HS-27A (cell line): ENCODE measurements around the gene SEMA3B.
A peak's percentile ranks its signal among the peaks of the same experiment; 100 is the strongest.
"Not testable (repeated sequence)": the region's sequence is repeated elsewhere in the genome, so short reads cannot be mapped to it uniquely, and the experiment has no call there.

Experiments used
- DNase-seq: peaks from one replicate; pipeline ENCODE4 v3.0.0-alpha.2; 2012; ENCODE audit warnings: low read depth, missing footprints

Gene SEMA3B

GRCh38 chr3:50294089-50294488 lies 25.1 kb downstream of the SEMA3B start:
- DNase-seq, result no peak

GRCh38 chr3:50294492-50295403 lies 25.8 kb downstream of the SEMA3B start:
- DNase-seq, result no peak

- DNase-seq, result no peak
Measured at GRCh38 chr3:50295553-50296431, 26.8 kb downstream of the SEMA3B start.

- no peak for DNase-seq
Measured at GRCh38 chr3:50296721-50297383, 27.9 kb downstream of the SEMA3B start.

- DNase-seq, result no peak
Measured at GRCh38 chr3:50297384-50297775, 28.4 kb downstream of the SEMA3B start.

GRCh38 chr3:50297896-50298725 lies 29.2 kb downstream of the SEMA3B start:
- DNase-seq, result no peak

GRCh38 chr3:50298836-50299637 lies 30.1 kb downstream of the SEMA3B start, which contains the start of the genes HYAL3 and NAA80:
Gene HYAL3 (minus strand): TSS chr3:50299405. CDS start chr3:50295602, 3,803 bp downstream.
Gene NAA80 (minus strand): TSS chr3:50299405. CDS start chr3:50297463, 1,942 bp downstream.
- DNase-seq, result peak; percentile 99

- no peak for DNase-seq
Measured at GRCh38 chr3:50299638-50299928, 30.6 kb downstream of the SEMA3B start.

GRCh38 chr3:50299929-50300680 lies 31.2 kb downstream of the SEMA3B start:
- DNase-seq, result no peak

- no peak for DNase-seq
Measured at GRCh38 chr3:50300681-50301254, 31.8 kb downstream of the SEMA3B start.

GRCh38 chr3:50302095-50303012 lies 33.4 kb downstream of the SEMA3B start:
- DNase-seq, result no peak

- no peak for DNase-seq
Measured at GRCh38 chr3:50303013-50303815, 34.3 kb downstream of the SEMA3B start, which contains the start of gene HYAL1. Gene HYAL1 (minus strand): TSS chr3:50303574. CDS start chr3:50302956, 618 bp downstream.

- DNase-seq, result no peak
Measured at GRCh38 chr3:50304601-50305000, 35.7 kb downstream of the SEMA3B start.

- DNase-seq, result not testable (repeated sequence)
Measured at GRCh38 chr3:50312041-50312440, 43.1 kb downstream of the SEMA3B start.

GRCh38 chr3:50314342-50314741 lies 45.4 kb downstream of the SEMA3B start:
- no peak for DNase-seq

- DNase-seq, result no peak
Measured at GRCh38 chr3:50314816-50315215, 45.9 kb downstream of the SEMA3B start.

- no peak for DNase-seq
Measured at GRCh38 chr3:50316657-50317242, 47.8 kb downstream of the SEMA3B start.
